HK-2 (cell line): Measurements from ENCODE around the gene MLANA.
A peak's percentile ranks its signal among the peaks of the same experiment; 100 is the strongest.
"Not testable (repeated sequence)": the region's sequence is repeated elsewhere in the genome, so short reads cannot be mapped to it uniquely, and the experiment has no call there.

Source experiments
- DNase-seq: peaks from one replicate; pipeline ENCODE4 v3.0.0-alpha.2; 2018; ENCODE audit not compliant: unreplicated experiment

Gene MLANA

GRCh38 chr9:5869315-5870019, 21.2 kb upstream of the MLANA start:
- no peak for DNase-seq

GRCh38 chr9:5870020-5870339, 20.7 kb upstream of the MLANA start:
- DNase-seq = no peak

DNA sequence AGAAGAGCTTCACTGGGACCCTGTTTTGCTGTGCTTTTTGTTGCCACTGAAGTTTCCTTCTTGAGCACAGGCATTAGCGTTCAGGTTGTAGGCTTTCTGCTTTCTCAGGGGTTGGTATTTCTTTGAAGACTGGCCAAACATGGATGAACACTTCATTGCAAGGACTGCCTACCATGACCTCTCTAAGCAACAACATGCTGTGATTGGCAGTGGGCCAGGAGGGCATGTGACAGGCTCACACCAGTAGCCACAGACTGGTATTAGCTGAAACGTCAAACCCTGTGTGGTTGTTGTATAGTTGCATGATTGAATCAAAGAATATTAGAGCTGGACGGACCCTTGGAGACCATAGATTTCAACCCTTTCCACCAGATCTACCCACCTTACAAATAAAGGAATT, 20.0 kb upstream of the MLANA start:
- DNase-seq = no peak

GRCh38 chr9:5871785-5872184, 18.9 kb upstream of the MLANA start:
- DNase-seq = no peak

- no peak for DNase-seq
Measured at GRCh38 chr9:5872511-5872910, 18.2 kb upstream of the MLANA start.

DNA sequence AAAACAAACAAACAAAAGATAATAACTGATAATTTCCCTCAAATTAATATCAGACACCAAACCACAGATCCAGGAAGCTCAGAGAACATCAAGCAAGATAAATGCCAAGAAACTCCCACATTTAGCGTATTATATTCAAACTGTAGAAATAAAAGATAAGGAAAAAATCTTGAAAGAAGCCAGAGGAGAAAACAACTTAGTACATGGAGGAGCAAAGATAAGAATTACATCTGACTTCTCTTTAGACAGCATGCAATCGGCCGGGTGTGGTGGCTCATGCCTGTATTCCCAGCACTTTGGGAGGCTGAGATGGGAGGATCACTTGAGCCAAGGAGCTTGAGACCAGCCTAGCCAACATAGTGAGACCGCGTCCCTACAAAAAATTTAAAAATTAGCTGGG, 17.2 kb upstream of the MLANA start:
- no peak for DNase-seq

DNA sequence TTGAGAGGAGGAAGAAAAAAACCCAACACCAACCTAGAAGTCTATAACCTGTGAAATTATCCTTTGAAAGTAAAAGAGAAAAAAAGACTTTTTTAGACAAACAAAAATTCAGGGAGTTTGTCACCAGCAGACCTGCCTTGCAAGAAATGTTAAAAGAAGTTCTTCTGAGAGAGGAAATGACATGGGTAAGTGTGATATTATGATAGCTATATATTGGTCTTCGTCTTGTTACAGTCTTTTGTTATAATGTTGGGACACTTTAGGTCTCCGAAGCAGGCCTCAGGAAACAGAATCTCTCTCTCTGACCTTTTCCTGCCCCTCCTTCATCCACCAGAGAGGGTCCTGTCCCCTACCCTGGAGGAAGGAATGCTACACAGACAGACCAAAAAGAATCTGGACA, 16.6 kb upstream of the MLANA start:
- no peak for DNase-seq

GRCh38 chr9:5876026-5876425, 14.7 kb upstream of the MLANA start:
- DNase-seq = no peak

- no peak for DNase-seq
Measured at GRCh38 chr9:5876711-5877110, 14.0 kb upstream of the MLANA start.

DNA sequence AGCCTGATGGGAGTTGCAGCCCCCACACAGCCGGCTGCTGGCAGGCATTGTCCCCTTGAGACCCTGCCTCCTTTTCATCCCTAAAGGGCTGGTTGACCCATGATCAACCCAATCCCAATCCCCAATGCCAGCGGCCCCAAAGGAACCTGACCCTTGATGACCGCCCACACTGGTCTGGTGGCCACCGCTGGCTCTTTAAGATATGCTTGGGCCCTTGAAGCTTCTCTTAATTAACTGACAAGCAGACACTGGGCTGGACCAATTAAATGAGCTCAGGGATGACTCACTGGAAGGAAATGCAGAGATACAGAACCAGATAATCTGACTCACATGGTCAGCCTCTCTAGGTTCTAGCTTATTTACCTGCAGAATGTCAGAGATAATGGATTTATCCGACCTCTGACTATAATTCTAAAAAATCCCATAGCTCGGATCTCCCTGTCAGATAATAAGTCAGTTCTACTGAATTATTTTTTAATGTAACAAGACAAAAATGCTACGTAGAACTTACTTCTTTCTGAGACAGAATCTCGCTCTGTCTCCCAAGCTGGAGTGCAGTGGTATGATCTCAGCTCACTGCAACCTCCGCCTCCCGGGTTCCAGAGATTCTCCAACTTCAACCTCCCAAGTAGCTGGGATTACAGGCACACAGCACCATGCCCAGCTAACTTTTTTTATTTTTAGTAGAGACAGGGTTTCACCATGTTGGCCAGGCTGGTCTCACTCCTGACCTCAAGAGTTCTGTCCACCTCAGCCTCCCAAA, 11.1 kb upstream of the MLANA start:
- DNase-seq = peak; percentile 12

DNA sequence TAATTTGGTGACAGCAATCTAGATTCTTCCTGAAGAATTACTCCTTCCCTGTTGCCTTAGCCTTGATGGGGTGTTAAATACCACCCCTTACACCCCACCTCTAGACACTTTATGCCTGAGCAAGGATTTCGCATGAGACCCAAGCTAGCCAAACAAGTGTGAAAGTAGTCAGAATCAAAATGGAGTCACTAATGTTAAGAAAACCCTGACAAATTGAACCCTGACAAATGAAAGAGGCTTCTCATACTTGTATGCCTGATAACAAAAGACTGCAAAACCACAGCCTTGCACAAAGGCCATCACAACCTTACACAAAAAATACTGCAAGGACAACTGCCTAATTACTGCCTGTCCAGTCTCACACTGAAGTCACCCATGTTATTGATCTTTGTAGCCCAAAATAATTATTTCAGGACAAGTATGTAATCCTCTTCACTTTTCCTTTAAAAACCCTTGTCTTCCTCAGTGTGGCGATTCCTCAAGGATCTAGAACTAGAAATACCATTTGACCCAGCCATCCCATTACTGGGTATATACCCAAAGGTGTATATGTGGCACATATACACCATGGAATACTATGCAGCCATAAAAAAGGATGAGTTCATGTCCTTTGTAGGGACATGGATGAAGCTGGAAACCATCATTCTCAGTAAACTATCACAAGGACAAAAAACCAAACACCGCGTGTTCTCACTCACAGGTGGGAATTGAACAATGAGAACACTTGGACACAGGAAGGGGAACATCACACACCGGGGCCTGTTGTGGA, 8.3 kb upstream of the MLANA start:
- not testable (repeated sequence) for DNase-seq

GRCh38 chr9:5884191-5884590, 6.5 kb upstream of the MLANA start:
- DNase-seq = no peak

DNA sequence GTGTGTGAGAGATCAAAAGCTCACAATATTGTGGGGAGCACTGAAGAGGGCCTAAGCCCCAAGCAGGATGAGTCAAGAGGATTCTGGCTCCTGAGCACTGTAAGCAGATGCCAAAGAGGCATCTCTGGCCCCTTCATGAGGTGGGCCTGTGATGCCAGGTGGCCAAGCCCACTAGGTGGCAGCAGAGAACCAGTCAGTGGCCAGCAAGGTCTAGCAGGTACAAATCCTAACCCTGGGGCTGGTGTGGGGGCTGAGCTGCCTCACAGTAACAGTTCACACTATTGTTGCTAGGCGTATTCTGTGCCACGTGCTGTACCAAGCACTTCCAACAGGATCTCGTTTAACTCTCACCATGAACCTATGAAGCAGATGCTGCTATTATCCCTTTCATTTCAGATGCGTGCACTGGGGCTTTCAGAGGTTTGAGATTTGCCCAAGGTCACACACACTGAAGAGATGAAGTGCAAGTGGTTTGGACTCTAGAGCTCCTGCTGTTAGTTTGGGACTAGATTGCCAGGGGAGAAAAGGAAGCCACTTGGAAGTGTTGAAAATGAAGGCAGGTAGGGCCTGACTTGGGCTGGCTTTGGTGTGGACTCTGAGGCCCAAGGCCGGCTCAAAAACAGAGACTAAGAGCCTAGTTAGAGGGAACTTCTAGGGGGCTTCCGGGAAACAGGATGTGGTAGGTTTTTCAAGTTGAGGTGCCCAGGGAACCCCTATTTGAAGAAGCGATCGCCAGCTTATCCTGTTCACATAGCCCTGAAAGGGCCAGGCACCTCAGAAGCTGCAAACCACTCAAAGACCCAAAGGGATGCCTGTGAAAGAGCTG, 4.4 kb upstream of the MLANA start:
- DNase-seq = peak; percentile 69

DNA sequence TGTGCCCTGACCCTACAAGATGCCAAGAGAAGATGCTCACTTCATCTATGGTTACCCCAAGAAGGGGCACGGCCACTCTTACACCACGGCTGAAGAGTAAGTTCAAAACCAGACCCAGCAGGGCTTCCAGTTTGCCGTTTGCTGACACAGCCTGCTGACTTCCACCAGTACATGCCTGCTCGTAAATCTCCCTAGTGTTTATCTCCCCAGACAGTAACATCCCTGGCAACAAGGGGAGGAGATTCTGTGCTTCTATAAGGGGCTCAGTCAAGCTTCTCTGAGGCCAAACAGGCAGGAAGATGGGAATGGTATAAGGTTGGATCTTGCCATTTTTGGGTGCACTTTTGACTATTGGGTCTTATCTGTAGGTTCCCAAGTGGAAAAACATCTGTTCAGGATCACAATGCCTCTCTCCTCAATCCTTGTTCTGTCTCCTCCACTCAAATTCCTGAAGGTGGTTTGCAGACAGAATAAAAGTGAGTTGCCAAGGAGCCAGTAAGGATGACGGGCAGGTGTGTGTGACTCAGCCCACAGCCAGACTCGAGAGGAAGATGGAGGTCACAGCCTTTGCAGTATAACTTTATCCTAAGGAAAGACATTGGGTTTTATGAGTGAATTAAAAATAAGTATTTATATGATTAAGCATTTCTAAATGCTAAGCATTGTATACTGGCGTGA, 1.9 kb downstream of the MLANA start:
- DNase-seq = no peak

DNA sequence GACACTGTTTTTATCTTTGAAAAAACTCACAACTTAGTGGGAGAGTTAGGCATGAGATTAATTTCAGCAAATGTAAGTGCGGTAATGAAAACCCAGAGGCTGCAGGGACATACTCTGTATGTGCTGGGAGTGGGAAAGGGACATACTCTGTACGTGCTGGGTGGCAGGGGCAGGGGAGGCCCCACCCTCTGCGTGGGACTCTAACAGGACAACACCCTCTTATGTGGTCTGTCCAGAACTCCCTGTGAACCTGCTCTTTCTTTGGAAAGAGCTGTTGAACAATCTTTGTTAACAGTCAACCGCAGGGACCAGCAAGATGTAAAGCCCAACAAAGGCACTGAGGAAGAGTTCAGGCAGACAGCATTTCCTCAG, 2.4 kb downstream of the MLANA start:
- DNase-seq = no peak

GRCh38 chr9:5893591-5894236, 3.0 kb downstream of the MLANA start:
- DNase-seq = no peak

DNA sequence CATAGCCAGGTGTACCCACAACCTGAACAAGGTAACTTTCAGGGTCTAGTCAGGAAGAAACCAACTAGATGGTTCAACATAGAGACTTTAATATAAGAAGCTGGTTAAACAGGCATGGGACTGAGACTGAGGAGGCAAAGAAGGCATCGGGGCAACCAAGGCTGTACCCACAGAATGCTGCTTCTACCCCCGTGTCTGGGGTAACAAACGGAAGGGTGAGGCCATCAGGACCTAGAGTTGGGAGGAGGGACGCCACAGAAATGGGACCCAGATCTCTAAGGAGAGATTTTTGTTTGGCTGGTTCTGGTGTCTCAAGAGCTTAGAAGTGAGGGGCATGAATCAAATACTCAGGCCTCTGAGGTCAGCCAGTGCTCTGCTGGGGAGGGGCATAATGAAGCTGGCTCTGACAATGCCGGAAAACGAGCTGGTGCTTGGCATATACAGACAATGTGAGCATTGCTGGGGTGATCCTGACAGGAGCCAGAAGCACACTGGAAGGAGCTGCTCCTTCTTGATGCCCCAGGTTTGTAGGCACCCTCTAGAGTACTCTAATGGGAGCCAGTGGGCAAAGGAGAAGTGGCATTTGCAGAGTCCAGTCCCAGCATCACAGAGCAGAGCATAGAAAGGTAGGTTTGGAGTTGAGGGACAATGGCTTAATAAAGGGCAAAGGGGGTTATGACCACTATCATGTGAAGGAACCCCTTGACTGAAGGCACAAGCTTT, 3.7 kb downstream of the MLANA start:
- DNase-seq = no peak

DNA sequence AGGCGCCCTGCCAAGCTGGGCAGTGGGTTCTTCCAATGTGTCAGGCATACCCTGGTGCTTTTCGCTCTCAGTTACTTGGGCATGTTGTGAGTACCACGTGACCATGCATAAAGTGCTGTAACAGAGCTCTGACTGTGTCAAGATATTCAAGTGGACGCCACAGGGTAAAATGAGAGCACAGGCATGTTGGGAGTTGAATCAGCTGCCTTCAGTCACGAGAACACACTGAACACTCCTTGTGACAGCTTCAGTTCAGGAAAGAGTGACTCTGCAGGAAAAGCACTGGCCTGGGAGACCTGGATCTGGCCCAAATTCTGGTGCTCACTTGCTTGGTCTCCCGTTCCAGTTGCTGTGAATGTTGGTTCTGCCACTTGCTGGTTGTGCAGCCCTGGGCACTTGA, 5.1 kb downstream of the MLANA start:
- no peak for DNase-seq

DNA sequence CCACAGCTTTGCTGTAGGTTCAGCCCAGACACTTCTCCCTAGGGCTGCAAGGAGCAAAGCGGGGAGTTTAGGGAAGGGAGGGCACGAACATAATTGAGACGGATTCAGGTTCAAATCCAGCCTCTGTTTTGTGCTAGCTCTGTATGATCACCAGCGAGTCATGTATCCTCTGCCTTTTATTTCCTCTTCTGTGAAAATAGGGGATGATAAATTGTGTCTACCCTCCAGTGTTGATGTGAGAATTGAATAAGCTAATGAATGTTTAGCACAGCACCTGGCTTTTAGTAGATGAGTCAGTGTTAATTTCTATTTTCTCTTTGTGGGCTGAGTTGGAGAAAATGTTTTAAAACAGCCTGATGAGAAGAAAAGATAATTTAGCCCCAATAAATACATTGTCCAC, 6.2 kb downstream of the MLANA start:
- DNase-seq = no peak

GRCh38 chr9:5897851-5898250, 7.2 kb downstream of the MLANA start:
- DNase-seq = no peak
